ENCODE data around the gene TRIB2.

TRIB2 gene

GRCh38 chr2:12754643-12755042, 37.9 kb downstream of the TRIB2 start:
- no peak for DNase-seq

- no peak for DNase-seq
Measured at GRCh38 chr2:12755384-12755783, 38.6 kb downstream of the TRIB2 start.

- no peak for DNase-seq
Measured at GRCh38 chr2:12759248-12759647, 42.5 kb downstream of the TRIB2 start.

- no peak for DNase-seq
Measured at GRCh38 chr2:12761104-12761503, 44.4 kb downstream of the TRIB2 start.

- DNase-seq: no peak
Measured at GRCh38 chr2:12762337-12762736, 45.6 kb downstream of the TRIB2 start.

- DNase-seq: no peak
Measured at GRCh38 chr2:12762976-12763375, 46.2 kb downstream of the TRIB2 start.

GRCh38 chr2:12763486-12763885, 46.8 kb downstream of the TRIB2 start:
- DNase-seq: no peak

- no peak for DNase-seq
Measured at GRCh38 chr2:12764075-12764730, 47.5 kb downstream of the TRIB2 start.

- DNase-seq: no peak
Measured at GRCh38 chr2:12764849-12765605, 48.3 kb downstream of the TRIB2 start.

- no peak for DNase-seq
Measured at GRCh38 chr2:12766421-12766879, 49.7 kb downstream of the TRIB2 start.

- no peak for DNase-seq
Measured at GRCh38 chr2:12767541-12767940, 50.8 kb downstream of the TRIB2 start.

GRCh38 chr2:12767996-12768624, 51.4 kb downstream of the TRIB2 start:
- no peak for DNase-seq

GRCh38 chr2:12769492-12770105, 52.9 kb downstream of the TRIB2 start:
- no peak for DNase-seq

- DNase-seq: no peak
Measured at GRCh38 chr2:12770300-12770968, 53.7 kb downstream of the TRIB2 start.

- no peak for DNase-seq
Measured at GRCh38 chr2:12771154-12771553, 54.4 kb downstream of the TRIB2 start.

GRCh38 chr2:12773586-12774394, 57.1 kb downstream of the TRIB2 start:
- DNase-seq: no peak

- no peak for DNase-seq
Measured at GRCh38 chr2:12774395-12774727, 57.6 kb downstream of the TRIB2 start.

GRCh38 chr2:12776521-12776961, 59.8 kb downstream of the TRIB2 start:
- DNase-seq: no peak

GRCh38 chr2:12778369-12778768, 61.6 kb downstream of the TRIB2 start:
- no peak for DNase-seq

- no peak for DNase-seq
Measured at GRCh38 chr2:12778811-12779579, 62.3 kb downstream of the TRIB2 start.

GRCh38 chr2:12781329-12781728, 64.6 kb downstream of the TRIB2 start:
- no peak for DNase-seq

All from stimulated activated CD4-positive, alpha-beta T cell treated with anti-CD3 and anti-CD28 coated beads, Interleukin-4, amount 100 ng/mL, for 1 hour (primary cell).